Keratinocyte (primary cell): ENCODE measurements around the gene TCF7L2. TPM values are rescaled to one million over a fixed set of nuclear protein-coding genes. Genes with fewer than 3 reads are reported as not detected.
A peak's percentile ranks its signal among the peaks of the same experiment; 100 is the strongest.

Source experiments
- DNase-seq: peaks from one replicate; pipeline ENCODE4 v3.0.0-alpha.2; 2011; ENCODE audit warnings: low read depth, missing footprints, low spot score
- FAIRE-seq: peaks from 2 replicates; lab custom pipeline; 2011; peaks lifted over from hg19 to GRCh38; lab: Jason Lieb, UNC
- H2AFZ ChIP-seq: 2 replicates; pipeline ENCODE4 v1.6.0; 2012; ENCODE audit warnings: low read length, control low read depth, inconsistent platforms; ENCODE audit not compliant: control insufficient read depth
- H3K27ac ChIP-seq: 2 replicates; pipeline ENCODE4 v1.5.1; 2011; ENCODE audit warnings: low read length; ENCODE audit not compliant: control insufficient read depth, insufficient read depth
- H3K27me3 ChIP-seq: 3 replicates; pipeline ENCODE4 v1.6.0; 2011; ENCODE audit warnings: low read length; ENCODE audit not compliant: control insufficient read depth, insufficient read depth; ENCODE audit errors: extremely low read depth
- H3K36me3 ChIP-seq, 2 experiments: 2 replicates in 1 of 2; 3 replicates in 1 of 2; pipeline ENCODE4 v1.5.1; 2011; ENCODE audit warnings: low read length in 2 of 2, mild to moderate bottlenecking in 1 of 2; ENCODE audit not compliant: control insufficient read depth in 2 of 2, insufficient read depth in 2 of 2; ENCODE audit errors: extremely low read depth in 1 of 2
- H3K4me1 ChIP-seq: 3 replicates; pipeline ENCODE4 v1.5.1; 2011; ENCODE audit warnings: low read length; ENCODE audit not compliant: control insufficient read depth, insufficient read depth; ENCODE audit errors: extremely low read depth
- H3K4me2 ChIP-seq: 3 replicates; pipeline ENCODE4 v1.6.0; 2011; ENCODE audit warnings: low read depth, low read length; ENCODE audit not compliant: control insufficient read depth, insufficient read depth; ENCODE audit errors: extremely low read depth
- H3K4me3 ChIP-seq, 3 experiments: fragments of 200-600 bp in 1 of 3; sonication (generic) in 1 of 3; 2 replicates in 2 of 3; 3 replicates in 1 of 3; pipeline ENCODE4 v1.5.1; 2011 to 2016; ENCODE audit warnings: low read length in 3 of 3, mild to moderate bottlenecking in 3 of 3, control low read depth in 2 of 3, inconsistent platforms in 1 of 3, low read depth in 1 of 3, mixed read lengths in 1 of 3, mixed run types in 1 of 3, moderate library complexity in 1 of 3; ENCODE audit not compliant: control insufficient read depth in 2 of 3, insufficient read depth in 2 of 3; ENCODE audit errors: extremely low read depth in 1 of 3
- H3K79me2 ChIP-seq: 2 replicates; pipeline ENCODE4 v1.6.0; 2012; ENCODE audit warnings: low read length; ENCODE audit not compliant: control insufficient read depth, insufficient read depth
- H3K9ac ChIP-seq: 3 replicates; pipeline ENCODE4 v1.6.0; 2011; ENCODE audit warnings: low read length; ENCODE audit not compliant: control insufficient read depth, insufficient read depth; ENCODE audit errors: extremely low read depth
- H3K9me1 ChIP-seq: 3 replicates; pipeline ENCODE4 v1.6.0; 2011; ENCODE audit warnings: low read length; ENCODE audit not compliant: control insufficient read depth, insufficient read depth; ENCODE audit errors: extremely low read depth
- H3K9me3 ChIP-seq: 2 replicates; pipeline ENCODE4 v1.5.1; 2012; ENCODE audit warnings: low read depth, low read length; ENCODE audit not compliant: control insufficient read depth
- H4K20me1 ChIP-seq: 3 replicates; pipeline ENCODE4 v1.6.0; 2011; ENCODE audit warnings: low read length; ENCODE audit not compliant: control insufficient read depth, insufficient read depth; ENCODE audit errors: extremely low read depth
- CTCF ChIP-seq, 3 experiments: IDR thresholded peaks in 1 of 3; conservative IDR thresholded peaks in 1 of 3; optimal IDR thresholded peaks in 1 of 3; 2 replicates in 2 of 3; 3 replicates in 1 of 3; pipeline versions ENCODE3 to v1.5.1; 2011; ENCODE audit warnings: low read length in 3 of 3, mild to moderate bottlenecking in 3 of 3, moderate library complexity in 2 of 3, control low read depth in 1 of 3, inconsistent platforms in 1 of 3; ENCODE audit not compliant: insufficient read depth in 2 of 3; ENCODE audit errors: extremely low read depth in 1 of 3
- EZH2 ChIP-seq: IDR thresholded peaks from one replicate; pipeline ENCODE4 v1.6.1; 2012; ENCODE audit warnings: inconsistent platforms, mild to moderate bottlenecking, low read length, moderate library complexity
- dilution Hi-C: fragments of 300-500 bp; cut with MboI; formaldehyde crosslinking; loops from one replicate; pipeline ENCODE4 v1.7.0; 2020; ENCODE audit warnings: low sequenced_read_pairs; ENCODE audit not compliant: extremely low pct_ligation_motif_present
- polyA plus RNA-seq, 5 experiments: library from polyadenylated mRNA; depleted of rRNA in 3 of 5; stranded (reverse) in 3 of 5; stranded (forward) in 1 of 5; unstranded in 1 of 5; fragments of >200 nt; gene quantifications; 1 replicate in 1 of 5; 2 replicates in 3 of 5; 3 replicates in 1 of 5; pipeline versions ENCODE4 v1.2.1 to v1.2.3, GENCODE V29; 2011 to 2012; ENCODE audit warnings: missing spikeins in 2 of 5, low read depth in 1 of 5, low replicate concordance in 1 of 5

The TCF7L2 gene
- polyA plus RNA-seq, 1 donor (not counting 4 experiments of a cell fraction or from before 2014, with no cell fraction given): 2.5 TPM

GRCh38 chr10:112959207-112959838 lies 9.3 kb downstream of the TCF7L2 start:
- no peaks in the 10 kb centered on the region for H3K27me3 ChIP-seq
- DNase-seq (no peak), FAIRE-seq (peak; percentile 63)
- peaks cover 19% of the 10 kb centered on the region for H3K79me2 ChIP-seq
- no peak overlapping the region for H2AFZ ChIP-seq
- no peaks in the 10 kb centered on the region for H3K36me3 ChIP-seq
- peaks cover 43% of the 10 kb centered on the region for H3K4me1 ChIP-seq
- peaks cover 2% of the 10 kb centered on the region for H3K9me1 ChIP-seq
- dilution Hi-C loops: no loop called here
- no peak for TF ChIP-seq EZH2
- TF ChIP-seq CTCF (optimal IDR thresholded peaks at IDR 0.05 in 1 of 3, IDR thresholded peaks at IDR 0.05 in 1 of 3, conservative IDR thresholded peaks at IDR 0.05 in 1 of 3; ENCODE audit: extremely low read depth in 1 of 3, insufficient read depth in 2 of 3, low read length in 3 of 3): no peak
- H3K4me3 ChIP-seq: no peak overlapping the region
- H3K4me2 ChIP-seq: peak overlapping the region; percentile 4
- H4K20me1 ChIP-seq: no peaks in the 10 kb centered on the region
- no peak overlapping the region for H3K27ac ChIP-seq
- H3K9ac ChIP-seq: no peak overlapping the region
- no peaks in the 10 kb centered on the region for H3K9me3 ChIP-seq

GRCh38 chr10:112960151-112960681 lies 10.2 kb downstream of the TCF7L2 start:
- H3K9me1 ChIP-seq: peaks cover 2% of the 10 kb centered on the region
- DNase-seq (no peak), FAIRE-seq (no peak)
- no peak overlapping the region for H3K27ac ChIP-seq
- H4K20me1 ChIP-seq: no peaks in the 10 kb centered on the region
- H3K9me3 ChIP-seq: no peaks in the 10 kb centered on the region
- TF ChIP-seq EZH2 (no peak), CTCF (optimal IDR thresholded peaks at IDR 0.05 in 1 of 3, IDR thresholded peaks at IDR 0.05 in 1 of 3, conservative IDR thresholded peaks at IDR 0.05 in 1 of 3; ENCODE audit: extremely low read depth in 1 of 3, insufficient read depth in 2 of 3, low read length in 3 of 3) (no peak)
- H2AFZ ChIP-seq: no peak overlapping the region
- H3K27me3 ChIP-seq: no peaks in the 10 kb centered on the region
- peaks cover 35% of the 10 kb centered on the region for H3K4me1 ChIP-seq
- H3K4me2 ChIP-seq: no peak overlapping the region
- dilution Hi-C loops: no loop called here
- H3K79me2 ChIP-seq: peaks cover 21% of the 10 kb centered on the region
- no peak overlapping the region for H3K4me3 ChIP-seq
- H3K9ac ChIP-seq: no peak overlapping the region
- H3K36me3 ChIP-seq: no peaks in the 10 kb centered on the region
